Neural cell (in vitro differentiated cells): ENCODE data around the gene NTRK1. TPM values are rescaled to one million over a fixed set of nuclear protein-coding genes. Genes with fewer than 3 reads are reported as not detected.

ENCODE experiments used
- H2AFZ ChIP-seq: fragments of 200-600, 300-800 bp; sonication (generic), shearing (Covaris generic); 2 replicates; pipeline ENCODE4 v1.6.0; 2014; ENCODE audit warnings: low read depth, mild to moderate bottlenecking, antibody characterized with exemption, low read length, moderate library complexity
- H3F3A ChIP-seq: fragments of 200-600 bp; shearing (Covaris generic); 2 replicates; pipeline ENCODE4 v1.6.1; 2016; ENCODE audit warnings: mild to moderate bottlenecking, moderate library complexity, mixed read lengths, antibody characterized with exemption, low read length; ENCODE audit not compliant: insufficient read depth, poor library complexity, severe bottlenecking
- H3K27ac ChIP-seq: fragments of 200-600, 300-800 bp; sonication (generic), shearing (Covaris generic); 2 replicates; pipeline ENCODE4 v1.5.1; 2014; ENCODE audit warnings: mild to moderate bottlenecking, low read length, moderate library complexity
- H3K27me3 ChIP-seq: fragments of 300-800, 200-600 bp; sonication (generic), shearing (Covaris generic); 2 replicates; pipeline ENCODE4 v1.6.0; 2014; ENCODE audit warnings: mild to moderate bottlenecking, low read depth, low read length, moderate library complexity; ENCODE audit not compliant: insufficient read depth
- H3K36me3 ChIP-seq: fragments of 300-800, 200-600 bp; sonication (generic), shearing (Covaris generic); 2 replicates; pipeline ENCODE4 v1.5.1; 2014; ENCODE audit warnings: mild to moderate bottlenecking, antibody characterized with exemption, low read length, moderate library complexity; ENCODE audit not compliant: insufficient read depth
- H3K4me2 ChIP-seq: fragments of 300-800, 200-600 bp; sonication (generic), shearing (Covaris generic); 2 replicates; pipeline ENCODE4 v1.6.0; 2014; ENCODE audit warnings: mild to moderate bottlenecking, low read length
- H3K4me3 ChIP-seq: fragments of 300-800, 200-600 bp; sonication (generic), shearing (Covaris generic); 2 replicates; pipeline ENCODE4 v1.5.1; 2014; ENCODE audit warnings: mild to moderate bottlenecking, low read length, moderate library complexity
- H3K79me2 ChIP-seq: fragments of 200-600 bp; shearing (Covaris generic); replicated peaks from 2 replicates; pipeline ENCODE4 v1.6.0; 2014; ENCODE audit warnings: mild to moderate bottlenecking, low read length, moderate library complexity; ENCODE audit not compliant: insufficient read depth
- H3K9ac ChIP-seq: fragments of 300-800, 200-600 bp; sonication (generic), shearing (Covaris generic); 2 replicates; pipeline ENCODE4 v1.6.1; 2016; ENCODE audit warnings: mild to moderate bottlenecking, low read length, mixed read lengths
- H3K9me2 ChIP-seq: fragments of 200-600 bp; shearing (Covaris generic); 2 replicates; pipeline ENCODE4 v1.6.1; 2016; ENCODE audit warnings: mild to moderate bottlenecking, low read length, mixed read lengths; ENCODE audit not compliant: insufficient read depth
- H3K9me3 ChIP-seq: fragments of 200-600, 300-800 bp; sonication (generic), shearing (Covaris generic); 2 replicates; pipeline ENCODE4 v1.6.1; 2016; ENCODE audit warnings: mild to moderate bottlenecking, mixed run types, low read length, moderate library complexity, mixed read lengths
- H4K20me1 ChIP-seq: fragments of 200-600 bp; shearing (Covaris generic); 2 replicates; pipeline ENCODE4 v1.6.1; 2016; ENCODE audit warnings: mild to moderate bottlenecking, mixed run types; ENCODE audit not compliant: insufficient read depth
- EP300 ChIP-seq: fragments of 450-650 bp; conservative IDR thresholded peaks from 2 replicates; pipeline ENCODE4 v1.6.1; 2014; ENCODE audit warnings: antibody characterized with exemption, mild to moderate bottlenecking, moderate library complexity; ENCODE audit not compliant: poor library complexity, severe bottlenecking
- EZH2 ChIP-seq: fragments of 200-600, 300-800 bp; shearing (Covaris generic), sonication (generic); IDR thresholded peaks from 2 replicates; pipeline ENCODE4 v1.6.1; 2014; ENCODE audit warnings: antibody characterized with exemption, low read length, borderline replicate concordance, mild to moderate bottlenecking; ENCODE audit not compliant: insufficient read depth, poor library complexity, severe bottlenecking
- MXI1 ChIP-seq: fragments of 450-650 bp; conservative IDR thresholded peaks from 2 replicates; pipeline ENCODE4 v1.6.1; 2014; ENCODE audit warnings: antibody characterized with exemption, mild to moderate bottlenecking; ENCODE audit not compliant: poor library complexity, severe bottlenecking
- POLR2AphosphoS5 ChIP-seq: IDR thresholded peaks from 2 replicates; pipeline ENCODE4 v1.6.1; 2012
- RAD21 ChIP-seq: fragments of 450-650 bp; conservative IDR thresholded peaks from 2 replicates; pipeline ENCODE4 v1.6.1; 2014; ENCODE audit warnings: antibody characterized with exemption, mild to moderate bottlenecking, moderate library complexity
- SMC3 ChIP-seq: fragments of 450-650 bp; conservative IDR thresholded peaks from 2 replicates; pipeline ENCODE4 v1.6.1; 2014; ENCODE audit warnings: antibody characterized with exemption, mild to moderate bottlenecking, moderate library complexity; ENCODE audit not compliant: poor library complexity
- TAF1 ChIP-seq: IDR thresholded peaks from 2 replicates; pipeline ENCODE4 v1.6.1; 2012; ENCODE audit warnings: low read depth
- polyA plus RNA-seq: library from polyadenylated mRNA; depleted of rRNA; stranded (reverse); fragments of >200 nt; gene quantifications from 2 replicates; pipeline ENCODE4 v1.2.3, GENCODE V29; 2014
- TF ChIP-seq, protein P1 (sequence below): IDR thresholded peaks from 2 replicates; pipeline ENCODE4 v1.6.1; 2012; ENCODE audit warnings: borderline replicate concordance
- TF ChIP-seq, protein P2 (sequence below): fragments of 450-650 bp; IDR thresholded peaks from 2 replicates; pipeline ENCODE4 v1.5.1; 2014; ENCODE audit warnings: antibody characterized with exemption, mild to moderate bottlenecking, moderate library complexity; ENCODE audit not compliant: poor library complexity, severe bottlenecking

The NTRK1 gene
- polyA plus RNA-seq, 1 donor from 2014 or later, result 4.9 TPM

DNA sequence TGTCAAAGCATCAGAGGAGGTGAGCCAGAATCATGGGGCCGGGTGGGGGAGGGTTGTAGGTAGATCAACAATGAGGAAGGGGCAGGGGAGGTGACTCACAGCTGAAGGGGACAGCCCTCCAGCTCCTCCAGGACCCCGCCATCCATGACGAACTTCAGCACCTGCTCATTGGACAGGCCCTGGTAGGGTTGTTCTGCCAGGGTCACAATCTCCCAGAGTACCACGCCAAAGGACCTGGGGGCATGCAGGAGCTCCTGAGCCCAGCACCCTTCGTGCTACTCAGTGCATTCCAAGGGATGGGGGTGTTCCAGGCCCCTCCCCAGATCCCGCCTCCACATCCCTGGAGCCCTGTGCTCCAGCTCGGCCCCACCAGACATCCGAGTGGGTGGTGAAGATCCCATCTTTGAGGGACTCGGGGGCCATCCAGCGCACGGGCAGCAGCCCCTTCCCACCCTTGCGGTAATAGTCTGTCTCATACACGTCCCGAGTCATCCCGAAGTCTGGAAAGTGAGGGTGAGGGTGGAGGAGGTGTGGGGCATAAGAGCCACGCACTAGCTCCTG is 19.3 kb upstream of the NTRK1 start:
- Histone ChIP-seq H3K9me2 (no peaks in the 10 kb centered on the region), H3K79me2 (no peaks in the 10 kb centered on the region), H3K9ac (no peak overlapping the region), H3K9me3 (no peaks in the 10 kb centered on the region), H2AFZ (no peak overlapping the region), H3K36me3 (no peaks in the 10 kb centered on the region), H3K4me2 (no peak overlapping the region), H3F3A (no peaks in the 10 kb centered on the region), H3K4me3 (no peak overlapping the region), H3K27me3 (peaks cover 34% of the 10 kb centered on the region), H3K27ac (no peak overlapping the region), H4K20me1 (no peaks in the 10 kb centered on the region)
- TF ChIP-seq RAD21 (no peak), MXI1 (no peak), SMC3 (no peak), EP300 (no peak), POLR2AphosphoS5 (no peak), TAF1 (no peak)
- TF ChIP-seq, protein P1, sequence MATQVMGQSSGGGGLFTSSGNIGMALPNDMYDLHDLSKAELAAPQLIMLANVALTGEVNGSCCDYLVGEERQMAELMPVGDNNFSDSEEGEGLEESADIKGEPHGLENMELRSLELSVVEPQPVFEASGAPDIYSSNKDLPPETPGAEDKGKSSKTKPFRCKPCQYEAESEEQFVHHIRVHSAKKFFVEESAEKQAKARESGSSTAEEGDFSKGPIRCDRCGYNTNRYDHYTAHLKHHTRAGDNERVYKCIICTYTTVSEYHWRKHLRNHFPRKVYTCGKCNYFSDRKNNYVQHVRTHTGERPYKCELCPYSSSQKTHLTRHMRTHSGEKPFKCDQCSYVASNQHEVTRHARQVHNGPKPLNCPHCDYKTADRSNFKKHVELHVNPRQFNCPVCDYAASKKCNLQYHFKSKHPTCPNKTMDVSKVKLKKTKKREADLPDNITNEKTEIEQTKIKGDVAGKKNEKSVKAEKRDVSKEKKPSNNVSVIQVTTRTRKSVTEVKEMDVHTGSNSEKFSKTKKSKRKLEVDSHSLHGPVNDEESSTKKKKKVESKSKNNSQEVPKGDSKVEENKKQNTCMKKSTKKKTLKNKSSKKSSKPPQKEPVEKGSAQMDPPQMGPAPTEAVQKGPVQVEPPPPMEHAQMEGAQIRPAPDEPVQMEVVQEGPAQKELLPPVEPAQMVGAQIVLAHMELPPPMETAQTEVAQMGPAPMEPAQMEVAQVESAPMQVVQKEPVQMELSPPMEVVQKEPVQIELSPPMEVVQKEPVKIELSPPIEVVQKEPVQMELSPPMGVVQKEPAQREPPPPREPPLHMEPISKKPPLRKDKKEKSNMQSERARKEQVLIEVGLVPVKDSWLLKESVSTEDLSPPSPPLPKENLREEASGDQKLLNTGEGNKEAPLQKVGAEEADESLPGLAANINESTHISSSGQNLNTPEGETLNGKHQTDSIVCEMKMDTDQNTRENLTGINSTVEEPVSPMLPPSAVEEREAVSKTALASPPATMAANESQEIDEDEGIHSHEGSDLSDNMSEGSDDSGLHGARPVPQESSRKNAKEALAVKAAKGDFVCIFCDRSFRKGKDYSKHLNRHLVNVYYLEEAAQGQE, result no peak
- TF ChIP-seq, protein P2, sequence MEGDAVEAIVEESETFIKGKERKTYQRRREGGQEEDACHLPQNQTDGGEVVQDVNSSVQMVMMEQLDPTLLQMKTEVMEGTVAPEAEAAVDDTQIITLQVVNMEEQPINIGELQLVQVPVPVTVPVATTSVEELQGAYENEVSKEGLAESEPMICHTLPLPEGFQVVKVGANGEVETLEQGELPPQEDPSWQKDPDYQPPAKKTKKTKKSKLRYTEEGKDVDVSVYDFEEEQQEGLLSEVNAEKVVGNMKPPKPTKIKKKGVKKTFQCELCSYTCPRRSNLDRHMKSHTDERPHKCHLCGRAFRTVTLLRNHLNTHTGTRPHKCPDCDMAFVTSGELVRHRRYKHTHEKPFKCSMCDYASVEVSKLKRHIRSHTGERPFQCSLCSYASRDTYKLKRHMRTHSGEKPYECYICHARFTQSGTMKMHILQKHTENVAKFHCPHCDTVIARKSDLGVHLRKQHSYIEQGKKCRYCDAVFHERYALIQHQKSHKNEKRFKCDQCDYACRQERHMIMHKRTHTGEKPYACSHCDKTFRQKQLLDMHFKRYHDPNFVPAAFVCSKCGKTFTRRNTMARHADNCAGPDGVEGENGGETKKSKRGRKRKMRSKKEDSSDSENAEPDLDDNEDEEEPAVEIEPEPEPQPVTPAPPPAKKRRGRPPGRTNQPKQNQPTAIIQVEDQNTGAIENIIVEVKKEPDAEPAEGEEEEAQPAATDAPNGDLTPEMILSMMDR, result no peak

DNA sequence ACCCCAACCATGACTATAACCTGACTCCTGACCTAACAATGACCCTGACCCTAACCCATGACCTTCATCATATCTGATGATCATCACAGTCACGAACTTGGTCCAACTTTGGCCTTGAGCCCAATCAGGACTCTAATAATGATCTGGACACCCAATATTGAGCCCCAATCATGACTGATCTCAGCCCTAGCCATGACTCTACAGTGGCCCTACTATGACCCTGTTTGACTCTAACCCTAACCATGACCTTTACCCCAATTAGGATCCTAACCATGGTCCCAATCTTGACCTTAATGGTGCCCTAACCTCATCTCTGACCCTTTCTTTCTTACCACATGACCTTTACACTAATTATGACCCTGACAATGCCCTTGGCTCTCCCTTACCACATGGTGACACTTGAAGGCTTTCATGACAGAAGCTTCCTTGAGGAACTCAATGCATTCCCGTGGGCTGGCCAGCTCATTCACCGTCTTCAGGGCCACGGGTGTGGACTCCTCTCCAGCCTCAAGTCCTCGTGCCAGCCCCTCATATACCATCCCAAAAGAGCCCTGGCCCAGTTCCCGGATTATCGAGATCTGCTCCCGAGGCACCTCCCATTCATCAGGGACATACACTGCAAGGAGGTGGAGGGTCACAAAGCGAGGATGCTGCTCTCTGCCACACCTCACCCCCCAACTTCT is 17.9 kb upstream of the NTRK1 start:
- Histone ChIP-seq H3K36me3 (no peaks in the 10 kb centered on the region), H3F3A (no peaks in the 10 kb centered on the region), H3K79me2 (no peaks in the 10 kb centered on the region), H2AFZ (no peak overlapping the region), H3K4me3 (no peak overlapping the region), H3K9me3 (no peaks in the 10 kb centered on the region), H3K27me3 (peaks cover 48% of the 10 kb centered on the region), H3K9me2 (no peaks in the 10 kb centered on the region), H3K27ac (no peak overlapping the region), H3K4me2 (no peak overlapping the region), H3K9ac (no peak overlapping the region), H4K20me1 (no peaks in the 10 kb centered on the region)
- TF ChIP-seq TAF1, result no peak
- no peak for TF ChIP-seq RAD21
- TF ChIP-seq, protein P2, result no peak
- no peak for TF ChIP-seq POLR2AphosphoS5
- no peak for TF ChIP-seq EZH2
- TF ChIP-seq MXI1, result no peak
- no peak for TF ChIP-seq EP300
- TF ChIP-seq SMC3, result no peak
- TF ChIP-seq, protein P1, result no peak
